ENCODE data around the gene ZNF689.

Gene ZNF689

DNA sequence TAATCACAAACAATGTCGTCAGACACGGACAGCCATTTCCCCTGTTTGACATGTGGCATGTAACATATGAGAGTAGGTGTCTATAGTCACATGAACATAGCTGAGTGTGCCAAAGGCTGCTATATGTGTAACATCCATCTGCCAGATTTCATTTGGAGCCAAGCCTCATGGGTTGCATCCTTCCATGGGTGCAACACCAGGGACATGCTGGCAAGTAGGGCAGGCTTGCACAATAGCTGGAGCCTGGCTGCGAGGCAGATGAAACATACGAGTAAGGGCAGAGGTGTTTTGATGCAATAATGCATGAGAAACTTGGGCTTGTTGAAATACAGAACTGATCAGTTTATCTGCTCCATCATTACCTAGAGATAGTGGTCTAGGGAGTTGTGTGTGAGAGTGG lies 9.0 kb upstream of the ZNF689 start:
- DNase-seq, result no peak
- Histone ChIP-seq H3K9me3 (no peaks in the 10 kb centered on the region), H3K27me3 (no peaks in the 10 kb centered on the region), H3K4me3 (ENCODE audit: low read depth, low read length) (no peak overlapping the region), H3K4me1 (peaks cover 7% of the 10 kb centered on the region), H3K36me3 (no peaks in the 10 kb centered on the region)
- TF ChIP-seq, protein P1, sequence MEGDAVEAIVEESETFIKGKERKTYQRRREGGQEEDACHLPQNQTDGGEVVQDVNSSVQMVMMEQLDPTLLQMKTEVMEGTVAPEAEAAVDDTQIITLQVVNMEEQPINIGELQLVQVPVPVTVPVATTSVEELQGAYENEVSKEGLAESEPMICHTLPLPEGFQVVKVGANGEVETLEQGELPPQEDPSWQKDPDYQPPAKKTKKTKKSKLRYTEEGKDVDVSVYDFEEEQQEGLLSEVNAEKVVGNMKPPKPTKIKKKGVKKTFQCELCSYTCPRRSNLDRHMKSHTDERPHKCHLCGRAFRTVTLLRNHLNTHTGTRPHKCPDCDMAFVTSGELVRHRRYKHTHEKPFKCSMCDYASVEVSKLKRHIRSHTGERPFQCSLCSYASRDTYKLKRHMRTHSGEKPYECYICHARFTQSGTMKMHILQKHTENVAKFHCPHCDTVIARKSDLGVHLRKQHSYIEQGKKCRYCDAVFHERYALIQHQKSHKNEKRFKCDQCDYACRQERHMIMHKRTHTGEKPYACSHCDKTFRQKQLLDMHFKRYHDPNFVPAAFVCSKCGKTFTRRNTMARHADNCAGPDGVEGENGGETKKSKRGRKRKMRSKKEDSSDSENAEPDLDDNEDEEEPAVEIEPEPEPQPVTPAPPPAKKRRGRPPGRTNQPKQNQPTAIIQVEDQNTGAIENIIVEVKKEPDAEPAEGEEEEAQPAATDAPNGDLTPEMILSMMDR (IDR thresholded peaks at IDR 0.05; ENCODE audit: low read depth, low read length), result no peak

DNA sequence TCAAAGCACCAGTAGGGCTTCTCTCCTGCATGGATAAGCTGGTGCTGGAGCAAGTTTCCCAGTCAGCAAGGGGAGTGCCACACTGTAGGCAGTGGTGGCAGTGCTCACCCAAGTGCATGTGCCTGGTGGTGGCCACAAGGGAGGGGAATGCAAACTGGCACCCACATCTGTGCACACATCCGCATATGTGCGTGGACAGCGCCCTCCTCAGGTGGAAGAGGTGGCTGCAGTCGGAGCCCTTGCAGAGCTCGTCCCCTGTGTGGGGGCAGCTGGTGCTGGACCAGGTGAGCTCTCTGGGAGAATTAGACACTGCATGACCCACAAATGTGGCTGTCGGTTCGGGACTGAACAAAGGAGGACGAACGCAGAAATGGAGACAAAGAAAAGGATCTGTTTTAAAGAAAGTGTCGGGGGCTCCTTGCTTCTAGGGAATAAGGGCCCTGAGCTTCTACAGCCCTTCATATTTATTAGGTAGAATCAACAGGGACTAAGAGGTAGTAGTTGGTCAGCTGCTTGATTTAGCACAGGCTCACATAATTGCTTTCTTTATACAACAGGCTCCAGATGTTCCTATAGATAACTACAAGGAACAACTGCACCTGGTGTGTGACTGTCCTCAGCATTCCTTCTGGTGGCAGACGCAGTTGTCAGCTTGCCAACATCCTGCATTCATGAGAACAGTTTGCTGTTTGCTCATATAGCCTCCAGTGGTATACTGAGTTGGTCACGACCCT lies 5.3 kb upstream of the ZNF689 start:
- H3K9me3 ChIP-seq, result no peaks in the 10 kb centered on the region
- DNase-seq, result peak; percentile 85
- TF ChIP-seq, protein P1 (IDR thresholded peaks at IDR 0.05; ENCODE audit: low read depth, low read length), result peak; percentile 85
- no peaks in the 10 kb centered on the region for H3K27me3 ChIP-seq
- no peaks in the 10 kb centered on the region for H3K36me3 ChIP-seq
- H3K4me3 ChIP-seq (ENCODE audit: low read depth, low read length), result no peak overlapping the region
- H3K4me1 ChIP-seq, result peaks cover 7% of the 10 kb centered on the region

DNA sequence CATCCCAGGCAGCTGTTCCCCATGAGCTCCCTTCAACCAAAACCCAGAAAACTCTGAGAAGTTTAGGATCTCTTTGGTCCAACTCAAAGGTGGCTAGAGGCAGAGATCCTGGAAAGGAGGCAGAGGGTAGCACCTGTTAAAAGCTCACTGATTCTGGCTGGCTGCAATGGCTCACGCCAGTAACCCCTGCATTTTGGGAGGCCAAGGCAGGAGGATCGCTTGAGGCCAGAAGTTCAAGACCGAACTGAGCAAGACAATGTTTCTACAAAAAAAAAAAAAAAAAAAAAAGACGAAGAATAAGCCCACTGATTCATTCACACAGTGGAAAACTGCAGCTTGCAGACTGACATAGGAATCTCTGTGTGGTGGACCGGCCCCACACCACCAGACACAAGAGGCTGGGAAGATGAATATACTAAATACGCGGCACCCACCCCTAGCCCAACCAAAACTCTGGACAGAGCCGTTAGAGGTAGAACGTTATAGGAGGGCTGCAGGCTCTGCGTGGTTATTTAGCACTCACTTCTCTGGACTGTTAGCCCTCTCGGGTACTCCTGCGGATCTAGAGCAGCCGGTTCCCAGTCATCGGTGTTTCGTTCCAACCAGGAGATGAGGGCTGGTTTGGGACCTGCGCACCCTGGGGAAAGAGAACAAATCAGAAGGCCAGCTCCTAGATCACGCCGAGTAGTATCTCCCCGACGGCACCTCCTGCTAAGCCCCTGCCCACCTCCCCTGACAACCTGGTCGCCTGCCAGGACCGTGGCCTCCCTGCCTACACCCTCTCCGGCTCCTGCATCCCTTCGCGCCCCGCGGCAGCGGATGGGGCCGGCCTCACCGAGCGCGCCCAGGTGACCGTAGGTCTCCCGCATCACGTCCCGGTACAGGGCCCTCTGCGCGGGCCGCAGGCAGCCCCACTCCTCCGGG lies 925 bp downstream of the ZNF689 start:
- DNase-seq, result peak; percentile 65
- no peaks in the 10 kb centered on the region for H3K9me3 ChIP-seq

DNA sequence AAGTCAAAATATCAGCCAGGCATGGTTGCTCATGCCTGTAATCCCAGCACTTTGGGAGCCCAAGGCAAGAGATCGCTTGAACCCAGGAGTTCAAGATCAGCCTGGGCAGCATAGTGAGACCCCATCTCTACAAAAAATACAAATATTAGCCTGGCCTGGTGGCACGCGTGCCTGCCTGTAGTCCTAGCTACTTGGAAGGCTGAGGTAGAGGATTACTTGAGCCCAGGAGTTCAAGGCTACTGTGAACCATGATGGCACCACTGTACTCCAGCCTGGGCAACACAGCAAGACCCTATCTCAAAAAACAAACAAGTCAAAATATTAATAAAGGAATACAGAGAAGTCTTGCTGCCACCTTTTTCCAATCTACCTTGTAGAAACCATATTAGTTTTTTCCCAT lies 4.2 kb downstream of the ZNF689 start:
- no peaks in the 10 kb centered on the region for H3K27me3 ChIP-seq
- no peak for DNase-seq
- no peaks in the 10 kb centered on the region for H3K4me1 ChIP-seq
- TF ChIP-seq, protein P1 (IDR thresholded peaks at IDR 0.05; ENCODE audit: low read depth, low read length), result no peak
- no peaks in the 10 kb centered on the region for H3K9me3 ChIP-seq
- no peak overlapping the region for H3K4me3 ChIP-seq (ENCODE audit: low read depth, low read length)
- H3K36me3 ChIP-seq, result peaks cover 38% of the 10 kb centered on the region

More for the DNA sequence above, 925 bp downstream of the ZNF689 start:
- TF ChIP-seq, protein P1 (IDR thresholded peaks at IDR 0.05; ENCODE audit: low read depth, low read length), result no peak
- Histone ChIP-seq H3K4me1 (no peaks in the 10 kb centered on the region), H3K4me3 (ENCODE audit: low read depth, low read length) (peak overlapping the region; percentile 93), H3K36me3 (peaks cover 29% of the 10 kb centered on the region), H3K27me3 (no peaks in the 10 kb centered on the region)

DNA sequence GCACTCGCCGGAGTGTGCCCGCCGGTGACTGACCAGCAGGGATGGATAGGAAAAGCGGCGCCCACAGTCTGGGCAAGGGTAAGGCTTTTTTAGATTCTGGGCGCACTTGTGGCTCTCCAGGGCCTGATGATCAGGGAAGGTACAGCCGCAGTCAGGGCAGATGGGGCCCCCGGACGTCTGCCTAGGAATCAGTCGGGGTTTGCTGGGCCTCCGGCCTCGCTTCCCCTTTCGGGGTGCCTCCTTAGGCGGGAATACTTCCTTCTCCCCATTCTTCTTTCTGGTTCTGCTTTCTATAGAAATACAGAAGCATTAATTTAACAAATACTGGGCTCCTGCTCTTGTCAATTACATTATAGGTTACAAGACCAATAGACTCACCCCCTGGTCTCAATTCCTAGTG lies 5.0 kb downstream of the ZNF689 start:
- Histone ChIP-seq H3K36me3 (peaks cover 38% of the 10 kb centered on the region), H3K4me1 (no peaks in the 10 kb centered on the region), H3K4me3 (ENCODE audit: low read depth, low read length) (no peak overlapping the region), H3K27me3 (no peaks in the 10 kb centered on the region), H3K9me3 (no peaks in the 10 kb centered on the region)
- no peak for DNase-seq
- TF ChIP-seq, protein P1 (IDR thresholded peaks at IDR 0.05; ENCODE audit: low read depth, low read length), result no peak
